ENCODE results near the gene CYP24A1. TPM values are rescaled to one million over a fixed set of nuclear protein-coding genes. Genes with fewer than 3 reads are reported as not detected.

CYP24A1 gene
- total RNA-seq, 4 donors from 2014 or later = not detected

DNA sequence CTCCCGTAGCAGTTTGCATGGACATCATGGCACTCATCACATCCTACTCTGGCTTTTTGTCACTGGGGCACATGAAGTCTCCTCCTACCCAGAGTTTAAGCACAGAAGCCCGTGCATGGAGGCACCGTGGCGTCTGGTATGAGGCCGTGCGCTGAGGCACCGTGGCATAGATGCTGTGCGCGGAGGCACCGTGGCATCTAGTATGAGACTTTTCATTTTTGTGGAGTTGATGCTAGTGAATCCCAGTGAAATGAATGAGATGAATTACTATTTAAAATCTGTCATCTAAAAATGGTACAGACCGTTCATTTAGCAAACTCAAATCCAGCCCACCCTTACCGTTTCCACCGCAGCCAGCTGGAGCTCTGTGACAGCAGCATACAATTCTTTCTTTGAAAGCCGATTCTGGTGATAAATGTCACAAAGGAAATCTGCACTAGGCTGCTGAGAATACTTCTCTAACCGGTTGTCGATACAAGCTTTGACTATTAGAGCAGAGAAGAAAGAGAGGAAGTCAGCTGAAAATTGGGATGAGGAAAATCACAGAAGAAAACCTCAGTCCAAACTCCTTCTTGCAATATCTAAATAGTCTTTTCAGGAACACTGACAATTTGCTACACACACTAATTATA lies 11.3 kb downstream of the CYP24A1 start:
- H3K27ac ChIP-seq = no peak overlapping the region
- H3K4me3 ChIP-seq = no peak overlapping the region
- no peaks in the 10 kb centered on the region for H3K36me3 ChIP-seq
- TF ChIP-seq POLR2A (IDR thresholded peaks at IDR 0.05) = no peak
- TF ChIP-seq POLR2AphosphoS5 (IDR thresholded peaks at IDR 0.05) = no peak
- TF ChIP-seq, protein P1, sequence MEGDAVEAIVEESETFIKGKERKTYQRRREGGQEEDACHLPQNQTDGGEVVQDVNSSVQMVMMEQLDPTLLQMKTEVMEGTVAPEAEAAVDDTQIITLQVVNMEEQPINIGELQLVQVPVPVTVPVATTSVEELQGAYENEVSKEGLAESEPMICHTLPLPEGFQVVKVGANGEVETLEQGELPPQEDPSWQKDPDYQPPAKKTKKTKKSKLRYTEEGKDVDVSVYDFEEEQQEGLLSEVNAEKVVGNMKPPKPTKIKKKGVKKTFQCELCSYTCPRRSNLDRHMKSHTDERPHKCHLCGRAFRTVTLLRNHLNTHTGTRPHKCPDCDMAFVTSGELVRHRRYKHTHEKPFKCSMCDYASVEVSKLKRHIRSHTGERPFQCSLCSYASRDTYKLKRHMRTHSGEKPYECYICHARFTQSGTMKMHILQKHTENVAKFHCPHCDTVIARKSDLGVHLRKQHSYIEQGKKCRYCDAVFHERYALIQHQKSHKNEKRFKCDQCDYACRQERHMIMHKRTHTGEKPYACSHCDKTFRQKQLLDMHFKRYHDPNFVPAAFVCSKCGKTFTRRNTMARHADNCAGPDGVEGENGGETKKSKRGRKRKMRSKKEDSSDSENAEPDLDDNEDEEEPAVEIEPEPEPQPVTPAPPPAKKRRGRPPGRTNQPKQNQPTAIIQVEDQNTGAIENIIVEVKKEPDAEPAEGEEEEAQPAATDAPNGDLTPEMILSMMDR (IDR thresholded peaks at IDR 0.05) = no peak
- TF ChIP-seq EP300 (IDR thresholded peaks at IDR 0.05; ENCODE audit: low read depth) = no peak
- intact Hi-C loops (cut with DNase I; ENCODE audit: low total_unique reads) = no loop called here
- peaks cover 20% of the 10 kb centered on the region for H3K27me3 ChIP-seq
- H3K9me3 ChIP-seq = no peaks in the 10 kb centered on the region
- no peak for DNase-seq
- no peaks in the 10 kb centered on the region for H3K4me1 ChIP-seq
- 35 to 67% methylated on average over 6 to 16 of the region's 16 CpGs for WGBS, 2 donors (ENCODE audit: low coverage in 1 of 2)
- in situ Hi-C loops (cut with MboI; ENCODE audit: low pct_ligation_motif_present in 1 of 4, low pct_unique_long_range_greater_than_20kb in 1 of 4, low sequenced_read_pairs in 3 of 4) = no loop called here

DNA sequence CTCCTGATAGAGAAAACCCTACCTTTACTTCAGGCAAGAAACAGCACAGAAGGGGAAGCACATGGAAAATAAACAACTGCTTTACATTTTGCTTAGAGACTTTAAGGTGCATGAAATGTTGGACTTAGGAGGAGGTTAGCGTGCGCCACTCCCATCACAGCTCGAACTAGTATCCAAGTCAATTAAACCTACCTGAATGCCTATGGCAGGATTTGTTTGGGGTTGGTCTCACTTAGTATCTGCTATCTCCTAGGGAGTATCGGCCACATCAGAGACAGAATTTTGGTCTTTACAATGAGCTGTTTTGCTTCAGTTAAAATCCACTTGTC lies 12.0 kb downstream of the CYP24A1 start:
- no peak overlapping the region for H3K27ac ChIP-seq
- 86 to 90% methylated on average over 4 of the region's 4 CpGs for WGBS, 2 donors (ENCODE audit: low coverage in 1 of 2)
- in situ Hi-C loops (cut with MboI; ENCODE audit: low pct_ligation_motif_present in 1 of 4, low pct_unique_long_range_greater_than_20kb in 1 of 4, low sequenced_read_pairs in 3 of 4) (no loop called here), intact Hi-C loops (cut with DNase I; ENCODE audit: low total_unique reads) (no loop called here)
- no peaks in the 10 kb centered on the region for H3K9me3 ChIP-seq
- peaks cover 15% of the 10 kb centered on the region for H3K27me3 ChIP-seq
- H3K4me1 ChIP-seq = no peaks in the 10 kb centered on the region
- H3K36me3 ChIP-seq = no peaks in the 10 kb centered on the region
- no peak overlapping the region for H3K4me3 ChIP-seq
- DNase-seq = no peak
- TF ChIP-seq EP300 (IDR thresholded peaks at IDR 0.05; ENCODE audit: low read depth) (no peak), POLR2AphosphoS5 (IDR thresholded peaks at IDR 0.05) (no peak), POLR2A (IDR thresholded peaks at IDR 0.05) (no peak)
- TF ChIP-seq, protein P1 (IDR thresholded peaks at IDR 0.05) = no peak

DNA sequence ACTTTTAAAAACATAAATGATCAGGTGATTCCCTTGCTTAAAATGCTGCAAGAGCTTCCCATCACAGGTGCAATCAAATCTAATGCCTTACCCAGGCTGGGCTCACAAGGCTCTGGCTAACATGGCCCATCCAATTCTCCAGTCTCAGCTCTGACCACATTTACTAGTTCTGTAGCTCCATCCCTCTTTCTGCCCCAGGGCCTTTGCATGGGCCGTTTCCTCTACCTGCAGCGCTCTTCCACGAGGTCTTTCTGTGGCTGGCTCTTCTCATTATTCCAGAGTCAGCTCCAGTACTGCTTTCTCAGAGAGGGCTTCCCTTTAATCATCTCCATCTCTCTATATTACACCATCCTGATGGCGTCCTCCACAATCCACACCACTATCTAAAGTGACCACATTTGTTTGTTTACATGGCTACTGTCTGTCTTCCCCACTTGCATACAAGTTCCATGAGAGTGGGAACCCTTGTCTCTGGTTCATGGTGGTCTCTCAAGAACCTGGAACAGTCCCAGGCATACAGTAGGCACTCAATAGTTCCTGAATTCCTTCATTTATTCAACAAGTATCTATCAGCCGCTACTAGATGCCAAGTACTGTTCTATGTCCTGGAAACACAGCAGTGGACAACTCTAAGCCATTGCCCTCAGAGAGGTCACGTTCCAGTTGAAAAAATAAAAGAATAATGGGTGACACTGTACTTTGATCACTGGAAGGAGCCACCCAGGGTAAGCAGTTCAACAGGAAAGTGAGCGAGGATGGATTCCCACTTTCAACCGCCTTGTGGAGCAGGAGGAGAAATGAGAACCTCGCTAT lies 12.6 kb downstream of the CYP24A1 start:
- no peaks in the 10 kb centered on the region for H3K9me3 ChIP-seq
- TF ChIP-seq EP300 (IDR thresholded peaks at IDR 0.05; ENCODE audit: low read depth) (no peak), POLR2AphosphoS5 (IDR thresholded peaks at IDR 0.05) (no peak), POLR2A (IDR thresholded peaks at IDR 0.05) (no peak)
- TF ChIP-seq, protein P1 (IDR thresholded peaks at IDR 0.05) = no peak
- H3K27ac ChIP-seq = no peak overlapping the region
- in situ Hi-C loops (cut with MboI; ENCODE audit: low pct_ligation_motif_present in 1 of 4, low pct_unique_long_range_greater_than_20kb in 1 of 4, low sequenced_read_pairs in 3 of 4) (no loop called here), intact Hi-C loops (cut with DNase I; ENCODE audit: low total_unique reads) (no loop called here)
- H3K4me3 ChIP-seq = no peak overlapping the region
- no peak for DNase-seq
- WGBS, 2 donors (ENCODE audit: low coverage in 1 of 2) = 87 to 88% methylated on average over 7 to 9 of the region's 9 CpGs
- H3K36me3 ChIP-seq = no peaks in the 10 kb centered on the region
- peaks cover 9% of the 10 kb centered on the region for H3K27me3 ChIP-seq
- H3K4me1 ChIP-seq = no peaks in the 10 kb centered on the region

DNA sequence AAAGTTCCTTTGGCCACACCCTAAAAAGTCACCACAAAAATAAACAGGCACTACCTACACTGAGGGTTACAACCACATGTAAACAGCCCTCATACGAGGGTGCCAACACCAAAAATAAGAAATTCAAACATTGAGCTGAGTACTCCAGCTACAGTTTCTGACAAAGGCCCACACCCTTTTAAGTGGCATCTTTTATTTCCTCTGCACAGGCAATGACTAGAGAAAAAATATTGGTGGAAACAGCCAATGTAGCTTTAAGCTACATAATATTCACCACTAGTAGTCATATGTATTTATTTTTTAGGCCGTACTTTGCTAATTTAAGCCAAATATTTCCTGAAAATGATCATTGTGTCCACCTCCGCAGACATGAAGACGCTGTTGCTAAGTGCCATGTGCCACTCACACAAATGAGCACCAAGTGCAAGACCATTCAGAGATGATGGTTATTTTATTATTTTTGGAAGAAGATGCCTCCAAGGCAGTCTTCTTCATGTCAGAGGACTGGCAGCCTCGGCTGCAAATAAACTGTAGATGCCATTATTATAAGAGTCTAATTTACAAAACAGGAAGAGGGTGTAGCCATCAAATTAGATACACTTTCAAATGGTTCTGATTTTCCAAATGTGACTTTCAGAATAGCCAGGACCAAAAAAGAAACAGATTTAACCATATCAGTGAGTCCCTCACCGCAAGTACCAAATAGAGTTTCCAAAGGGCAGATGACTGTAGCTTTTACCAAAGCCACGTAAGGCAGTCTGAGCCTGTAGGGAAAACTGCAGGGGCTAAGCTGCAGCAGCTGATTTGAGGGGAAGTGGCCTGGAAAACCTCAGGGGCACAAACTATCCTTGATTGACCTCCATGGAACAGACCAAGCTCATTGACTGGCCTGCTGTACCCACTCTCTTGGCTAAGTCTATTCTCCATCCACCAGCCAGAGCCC lies 13.4 kb downstream of the CYP24A1 start:
- Histone ChIP-seq H3K9me3 (no peaks in the 10 kb centered on the region), H3K4me1 (no peaks in the 10 kb centered on the region), H3K4me3 (no peak overlapping the region), H3K27me3 (peaks cover 9% of the 10 kb centered on the region), H3K27ac (no peak overlapping the region), H3K36me3 (no peaks in the 10 kb centered on the region)
- WGBS, 2 donors (ENCODE audit: low coverage in 1 of 2) = 61 to 77% methylated on average over 5 to 7 of the region's 7 CpGs
- intact Hi-C loops (cut with DNase I; ENCODE audit: low total_unique reads) (no loop called here), in situ Hi-C loops (cut with MboI; ENCODE audit: low pct_ligation_motif_present in 1 of 4, low pct_unique_long_range_greater_than_20kb in 1 of 4, low sequenced_read_pairs in 3 of 4) (no loop called here)
- no peak for DNase-seq
- no peak for TF ChIP-seq POLR2AphosphoS5 (IDR thresholded peaks at IDR 0.05)
- no peak for TF ChIP-seq EP300 (IDR thresholded peaks at IDR 0.05; ENCODE audit: low read depth)
- no peak for TF ChIP-seq POLR2A (IDR thresholded peaks at IDR 0.05)
